ENCODE data around the gene BOK. TPM values are rescaled to one million over a fixed set of nuclear protein-coding genes. Genes with fewer than 3 reads are reported as not detected.

Gene BOK
- total and polyA plus RNA-seq, 2 experiments from 2014 or later, result 28.0 to 46.6 TPM

GRCh38 chr2:241617431-241618154 lies 59.0 kb downstream of the BOK start:
- H3F3A ChIP-seq (ENCODE audit: insufficient read depth), result peaks cover 44% of the 10 kb centered on the region
- H3K4me1 ChIP-seq (ENCODE audit: insufficient read depth), result no peaks in the 10 kb centered on the region
- H3K9me3 ChIP-seq (ENCODE audit: low read depth), result no peaks in the 10 kb centered on the region
- no peak for DNase-seq
- peaks cover 90% of the 10 kb centered on the region for H3K79me2 ChIP-seq (ENCODE audit: insufficient read depth)
- H3K36me3 ChIP-seq (ENCODE audit: low read depth), result 0 out of 2 replicates have a peak, but pooled peaks cover 3% of the 10 kb centered on the region
- no peaks in the 10 kb centered on the region for H3K9me2 ChIP-seq (ENCODE audit: insufficient read depth)
- in situ Hi-C loops (cut with MboI), result no loop called here
- TF ChIP-seq EZH2 (IDR thresholded peaks at IDR 0.05; ENCODE audit: insufficient read depth, poor library complexity, severe bottlenecking) (no peak), EZH2phosphoT487 (IDR thresholded peaks at IDR 0.05; ENCODE audit: insufficient read depth, low read depth) (no peak)
- no peak overlapping the region for H3K4me3 ChIP-seq
- no peak overlapping the region for H3K9ac ChIP-seq
- no peak overlapping the region for H2AFZ ChIP-seq
- peaks cover 8% of the 10 kb centered on the region; the same call in 1 of the 2 replicates for H4K20me1 ChIP-seq (ENCODE audit: insufficient read depth)
- no peak overlapping the region for H3K27ac ChIP-seq
- H3K4me2 ChIP-seq (ENCODE audit: unreplicated experiment), result no peak overlapping the region
- WGBS, 2 experiments (ENCODE audit: low coverage in 1 of 2, low lambda C conversion rate in 2 of 2, missing lambda C conversion rate in 2 of 2), result 89 to 95% methylated on average over 14 to 15 of the region's 15 CpGs
- H3K27me3 ChIP-seq (replicated peaks; ENCODE audit: insufficient read depth), result no peaks in the 10 kb centered on the region

- no peak overlapping the region for H3K4me2 ChIP-seq (ENCODE audit: unreplicated experiment)
- H3K4me3 ChIP-seq, result no peak overlapping the region
- H3F3A ChIP-seq (ENCODE audit: insufficient read depth), result peaks cover 44% of the 10 kb centered on the region
- no peak overlapping the region for H3K27ac ChIP-seq
- peaks cover 8% of the 10 kb centered on the region; the same call in 1 of the 2 replicates for H4K20me1 ChIP-seq (ENCODE audit: insufficient read depth)
- H3K79me2 ChIP-seq (ENCODE audit: insufficient read depth), result peaks cover 90% of the 10 kb centered on the region
- no peaks in the 10 kb centered on the region for H3K9me3 ChIP-seq (ENCODE audit: low read depth)
- in situ Hi-C loops (cut with MboI), result no loop called here
- no peak for TF ChIP-seq EZH2phosphoT487 (IDR thresholded peaks at IDR 0.05; ENCODE audit: insufficient read depth, low read depth)
- no peak for TF ChIP-seq EZH2 (IDR thresholded peaks at IDR 0.05; ENCODE audit: insufficient read depth, poor library complexity, severe bottlenecking)
- H2AFZ ChIP-seq, result no peak overlapping the region
- H3K27me3 ChIP-seq (replicated peaks; ENCODE audit: insufficient read depth), result no peaks in the 10 kb centered on the region
- H3K9me2 ChIP-seq (ENCODE audit: insufficient read depth), result no peaks in the 10 kb centered on the region
- no peak for DNase-seq
- H3K36me3 ChIP-seq (ENCODE audit: low read depth), result 0 out of 2 replicates have a peak, but pooled peaks cover 3% of the 10 kb centered on the region
- WGBS, 2 experiments (ENCODE audit: low coverage in 1 of 2, low lambda C conversion rate in 2 of 2, missing lambda C conversion rate in 2 of 2), result 97 to 98% methylated on average over 5 of the region's 5 CpGs
- no peak overlapping the region for H3K9ac ChIP-seq
- H3K4me1 ChIP-seq (ENCODE audit: insufficient read depth), result no peaks in the 10 kb centered on the region
Observed at GRCh38 chr2:241618296-241618805, 59.8 kb downstream of the BOK start.

GRCh38 chr2:241618829-241619228 lies 60.3 kb downstream of the BOK start:
- no peak overlapping the region for H3K4me3 ChIP-seq
- DNase-seq, result no peak
- 95 to 97% methylated on average over 11 of the region's 11 CpGs for WGBS, 2 experiments (ENCODE audit: low coverage in 1 of 2, low lambda C conversion rate in 2 of 2, missing lambda C conversion rate in 2 of 2)
- no peaks in the 10 kb centered on the region for H3K27me3 ChIP-seq (replicated peaks; ENCODE audit: insufficient read depth)
- H3K27ac ChIP-seq, result no peak overlapping the region
- no peaks in the 10 kb centered on the region for H3K9me2 ChIP-seq (ENCODE audit: insufficient read depth)
- H3K9me3 ChIP-seq (ENCODE audit: low read depth), result no peaks in the 10 kb centered on the region
- TF ChIP-seq EZH2 (IDR thresholded peaks at IDR 0.05; ENCODE audit: insufficient read depth, poor library complexity, severe bottlenecking) (no peak), EZH2phosphoT487 (IDR thresholded peaks at IDR 0.05; ENCODE audit: insufficient read depth, low read depth) (no peak)
- H3K4me1 ChIP-seq (ENCODE audit: insufficient read depth), result no peaks in the 10 kb centered on the region
- H3K36me3 ChIP-seq (ENCODE audit: low read depth), result 0 out of 2 replicates have a peak, but pooled peaks cover 3% of the 10 kb centered on the region
- no peak overlapping the region for H3K9ac ChIP-seq
- peaks cover 44% of the 10 kb centered on the region for H3F3A ChIP-seq (ENCODE audit: insufficient read depth)
- in situ Hi-C loops (cut with MboI), result no loop called here
- no peak overlapping the region for H2AFZ ChIP-seq
- no peak overlapping the region for H3K4me2 ChIP-seq (ENCODE audit: unreplicated experiment)
- peaks cover 90% of the 10 kb centered on the region for H3K79me2 ChIP-seq (ENCODE audit: insufficient read depth)
- peaks cover 8% of the 10 kb centered on the region; the same call in 1 of the 2 replicates for H4K20me1 ChIP-seq (ENCODE audit: insufficient read depth)

GRCh38 chr2:241619597-241620418 lies 61.3 kb downstream of the BOK start:
- Histone ChIP-seq H3K9me2 (ENCODE audit: insufficient read depth) (no peaks in the 10 kb centered on the region), H3K4me1 (ENCODE audit: insufficient read depth) (no peaks in the 10 kb centered on the region), H3K36me3 (ENCODE audit: low read depth) (0 out of 2 replicates have a peak, but pooled peaks cover 3% of the 10 kb centered on the region), H3K27me3 (replicated peaks; ENCODE audit: insufficient read depth) (no peaks in the 10 kb centered on the region), H3F3A (ENCODE audit: insufficient read depth) (peaks cover 44% of the 10 kb centered on the region), H3K4me2 (ENCODE audit: unreplicated experiment) (no peak overlapping the region), H2AFZ (no peak overlapping the region), H3K27ac (no peak overlapping the region), H3K4me3 (no peak overlapping the region), H3K79me2 (ENCODE audit: insufficient read depth) (peaks cover 90% of the 10 kb centered on the region), H3K9ac (no peak overlapping the region), H4K20me1 (ENCODE audit: insufficient read depth) (peaks cover 8% of the 10 kb centered on the region; the same call in 1 of the 2 replicates), H3K9me3 (ENCODE audit: low read depth) (no peaks in the 10 kb centered on the region)
- no peak for DNase-seq
- in situ Hi-C loops (cut with MboI), result no loop called here
- 94 to 100% methylated on average over 2 to 20 of the region's 20 CpGs for WGBS, 2 experiments (ENCODE audit: low coverage in 1 of 2, low lambda C conversion rate in 2 of 2, missing lambda C conversion rate in 2 of 2)
- TF ChIP-seq EZH2phosphoT487 (IDR thresholded peaks at IDR 0.05; ENCODE audit: insufficient read depth, low read depth), result no peak
- no peak for TF ChIP-seq EZH2 (IDR thresholded peaks at IDR 0.05; ENCODE audit: insufficient read depth, poor library complexity, severe bottlenecking)
